Measurements from ENCODE around the gene GRIN3A. TPM values are rescaled to one million over a fixed set of nuclear protein-coding genes. Genes with fewer than 3 reads are reported as not detected.

Gene GRIN3A
- total RNA-seq, 3 donors from 2014 or later (not counting 1 experiment from before 2014, with no cell fraction given): not detected

- TF ChIP-seq, protein P1, sequence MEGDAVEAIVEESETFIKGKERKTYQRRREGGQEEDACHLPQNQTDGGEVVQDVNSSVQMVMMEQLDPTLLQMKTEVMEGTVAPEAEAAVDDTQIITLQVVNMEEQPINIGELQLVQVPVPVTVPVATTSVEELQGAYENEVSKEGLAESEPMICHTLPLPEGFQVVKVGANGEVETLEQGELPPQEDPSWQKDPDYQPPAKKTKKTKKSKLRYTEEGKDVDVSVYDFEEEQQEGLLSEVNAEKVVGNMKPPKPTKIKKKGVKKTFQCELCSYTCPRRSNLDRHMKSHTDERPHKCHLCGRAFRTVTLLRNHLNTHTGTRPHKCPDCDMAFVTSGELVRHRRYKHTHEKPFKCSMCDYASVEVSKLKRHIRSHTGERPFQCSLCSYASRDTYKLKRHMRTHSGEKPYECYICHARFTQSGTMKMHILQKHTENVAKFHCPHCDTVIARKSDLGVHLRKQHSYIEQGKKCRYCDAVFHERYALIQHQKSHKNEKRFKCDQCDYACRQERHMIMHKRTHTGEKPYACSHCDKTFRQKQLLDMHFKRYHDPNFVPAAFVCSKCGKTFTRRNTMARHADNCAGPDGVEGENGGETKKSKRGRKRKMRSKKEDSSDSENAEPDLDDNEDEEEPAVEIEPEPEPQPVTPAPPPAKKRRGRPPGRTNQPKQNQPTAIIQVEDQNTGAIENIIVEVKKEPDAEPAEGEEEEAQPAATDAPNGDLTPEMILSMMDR (IDR thresholded peaks at IDR 0.05): no peak
- H3K36me3 Mint-ChIP-seq: no peaks in the 10 kb centered on the region
Measured at GRCh38 chr9:101652601-101653175, 85.8 kb downstream of the GRIN3A start.

GRCh38 chr9:101650142-101650541 lies 88.3 kb downstream of the GRIN3A start:
- no peaks in the 10 kb centered on the region for H3K36me3 Mint-ChIP-seq
- no peaks in the 10 kb centered on the region for H3K4me1 ChIP-seq (ENCODE audit: control insufficient read depth, insufficient read depth, low read length)
- H3K36me3 ChIP-seq (ENCODE audit: control insufficient read depth, insufficient read depth, low read length): no peaks in the 10 kb centered on the region
- DNase-seq (no peak), ATAC-seq (no peak)
- WGBS (ENCODE audit: insufficient coverage): 100% methylated on average over 1 of the region's 1 CpG
- peaks cover under 1 to 7% of the 10 kb centered on the region in 2 donors for H3K9me3 Mint-ChIP-seq
- H3K4me3 ChIP-seq (ENCODE audit: low read length): no peak overlapping the region
- no peak overlapping the region for H3K4me3 Mint-ChIP-seq
- no peaks in the 10 kb centered on the region for H3K27me3 ChIP-seq (ENCODE audit: control insufficient read depth, insufficient read depth, low read length)
- H3K27me3 Mint-ChIP-seq (ENCODE audit: low read depth in 2 of 2): no peaks in the 10 kb centered on the region
- no peak overlapping the region for H3K27ac ChIP-seq (ENCODE audit: low read length)
- H3K27ac Mint-ChIP-seq: no peak overlapping the region
- H3K4me1 Mint-ChIP-seq: no peaks in the 10 kb centered on the region
- H3K9me3 ChIP-seq (ENCODE audit: control insufficient read depth, insufficient read depth, low read length): no peaks in the 10 kb centered on the region
- TF ChIP-seq, protein P1 (IDR thresholded peaks at IDR 0.05): no peak
- intact Hi-C loops (cut with micrococcal nuclease): no loop called here

More at GRCh38 chr9:101652601-101653175, 85.8 kb downstream of the GRIN3A start:
- DNase-seq (no peak), ATAC-seq (no peak)
- 88% methylated on average over 1 of the region's 2 CpGs for WGBS (ENCODE audit: insufficient coverage)
- Mint-ChIP-seq H3K27me3 (ENCODE audit: low read depth in 2 of 2) (peaks cover 0 to 3% of the 10 kb centered on the region in 2 donors), H3K9me3 (peaks cover 0 to 5% of the 10 kb centered on the region in 2 donors), H3K4me1 (no peaks in the 10 kb centered on the region), H3K4me3 (no peak overlapping the region), H3K27ac (no peak overlapping the region)
- Histone ChIP-seq H3K4me3 (ENCODE audit: low read length) (no peak overlapping the region), H3K9me3 (ENCODE audit: control insufficient read depth, insufficient read depth, low read length) (no peaks in the 10 kb centered on the region), H3K4me1 (ENCODE audit: control insufficient read depth, insufficient read depth, low read length) (no peaks in the 10 kb centered on the region), H3K27ac (ENCODE audit: low read length) (no peak overlapping the region), H3K36me3 (ENCODE audit: control insufficient read depth, insufficient read depth, low read length) (no peaks in the 10 kb centered on the region), H3K27me3 (ENCODE audit: control insufficient read depth, insufficient read depth, low read length) (no peaks in the 10 kb centered on the region)
- intact Hi-C loops (cut with micrococcal nuclease): no loop called here

GRCh38 chr9:101648493-101648892 lies 90.0 kb downstream of the GRIN3A start:
- H3K9me3 ChIP-seq (ENCODE audit: control insufficient read depth, insufficient read depth, low read length): no peaks in the 10 kb centered on the region
- DNase-seq (no peak), ATAC-seq (no peak)
- WGBS (ENCODE audit: insufficient coverage): 60% methylated on average over 1 of the region's 1 CpG
- H3K36me3 ChIP-seq (ENCODE audit: control insufficient read depth, insufficient read depth, low read length): no peaks in the 10 kb centered on the region
- intact Hi-C loops (cut with micrococcal nuclease): no loop called here
- H3K27me3 ChIP-seq (ENCODE audit: control insufficient read depth, insufficient read depth, low read length): no peaks in the 10 kb centered on the region
- H3K27ac ChIP-seq (ENCODE audit: low read length): no peak overlapping the region
- Mint-ChIP-seq H3K27ac (no peak overlapping the region), H3K36me3 (no peaks in the 10 kb centered on the region), H3K9me3 (peaks cover 3 to 7% of the 10 kb centered on the region in 2 donors), H3K27me3 (ENCODE audit: low read depth in 2 of 2) (no peaks in the 10 kb centered on the region), H3K4me3 (no peak overlapping the region), H3K4me1 (no peaks in the 10 kb centered on the region)
- no peak overlapping the region for H3K4me3 ChIP-seq (ENCODE audit: low read length)
- H3K4me1 ChIP-seq (ENCODE audit: control insufficient read depth, insufficient read depth, low read length): no peaks in the 10 kb centered on the region
- TF ChIP-seq, protein P1 (IDR thresholded peaks at IDR 0.05): no peak
